GM12891 (cell line): ENCODE measurements around the gene BLZF1.

Experiments used
- PAX5 ChIP-seq: IDR thresholded peaks from 2 replicates; pipeline ENCODE4 v1.6.1; 2011; ENCODE audit warnings: low read length, moderate library complexity, mild to moderate bottlenecking; ENCODE audit not compliant: insufficient read depth, severe bottlenecking
- POLR2A ChIP-seq: IDR thresholded peaks from 2 replicates; pipeline ENCODE4 v1.6.1; 2011; ENCODE audit warnings: low read depth, low read length, control low read depth
- POLR2AphosphoS5 ChIP-seq: IDR thresholded peaks from 2 replicates; pipeline ENCODE4 v1.6.1; 2011; ENCODE audit warnings: low read depth, low read length, control low read depth

GRCh38 chr1:169347688-169348382, 20.2 kb upstream of the BLZF1 start:
- TF ChIP-seq POLR2A (no peak), POLR2AphosphoS5 (no peak), PAX5 (no peak)
